ENCODE results near the gene RASA3.

RASA3 gene

DNA sequence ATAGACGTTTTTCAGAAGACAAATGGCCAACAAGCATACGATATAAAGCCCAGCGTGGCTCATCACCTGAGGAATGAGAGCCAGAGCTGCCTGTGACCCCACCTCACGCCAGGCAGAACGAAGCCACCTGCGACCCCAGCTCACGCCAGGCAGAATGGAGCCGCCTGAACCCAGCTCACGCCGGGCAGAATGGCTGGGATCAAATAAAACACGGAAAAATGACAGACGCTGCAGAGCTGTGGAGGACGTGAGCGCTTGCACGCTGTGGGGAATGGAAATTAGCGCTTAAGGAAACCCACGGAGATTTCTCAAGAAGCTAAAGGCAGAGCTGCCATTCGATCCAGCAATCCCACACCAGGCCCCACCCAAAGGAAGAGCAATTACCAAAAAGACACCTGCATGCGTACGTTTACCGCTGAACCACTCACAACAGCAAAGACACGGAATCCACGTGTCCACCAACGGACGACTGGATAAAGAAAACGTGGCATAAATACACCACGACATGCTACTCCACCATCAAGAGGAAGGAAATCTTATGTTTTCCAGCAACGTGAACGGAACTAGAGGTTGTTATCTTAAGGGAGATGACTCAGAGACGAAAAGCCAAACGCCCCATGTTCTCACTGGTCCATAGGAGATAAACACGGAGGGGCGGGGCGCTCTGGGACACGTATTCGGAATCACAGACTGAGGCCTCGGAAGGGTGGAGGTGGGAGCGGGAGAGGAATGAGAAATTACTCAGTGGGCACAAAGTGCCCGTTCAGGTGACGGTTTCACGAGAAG lies 127.8 kb downstream of the RASA3 start:
- TF ChIP-seq CTCF (IDR thresholded peaks at IDR 0.05; ENCODE audit: low read depth, low read length, missing control alignments) = no peak
- no peak overlapping the region for H3K4me3 ChIP-seq (ENCODE audit: low read depth, low read length)
- no peak for DNase-seq (ENCODE audit: low read depth)

GRCh38 chr13:114002771-114003321 lies 129.6 kb downstream of the RASA3 start:
- DNase-seq (ENCODE audit: low read depth) = no peak
- H3K4me3 ChIP-seq (ENCODE audit: low read depth, low read length) = no peak overlapping the region
- no peak for TF ChIP-seq CTCF (IDR thresholded peaks at IDR 0.05; ENCODE audit: low read depth, low read length, missing control alignments)

DNA sequence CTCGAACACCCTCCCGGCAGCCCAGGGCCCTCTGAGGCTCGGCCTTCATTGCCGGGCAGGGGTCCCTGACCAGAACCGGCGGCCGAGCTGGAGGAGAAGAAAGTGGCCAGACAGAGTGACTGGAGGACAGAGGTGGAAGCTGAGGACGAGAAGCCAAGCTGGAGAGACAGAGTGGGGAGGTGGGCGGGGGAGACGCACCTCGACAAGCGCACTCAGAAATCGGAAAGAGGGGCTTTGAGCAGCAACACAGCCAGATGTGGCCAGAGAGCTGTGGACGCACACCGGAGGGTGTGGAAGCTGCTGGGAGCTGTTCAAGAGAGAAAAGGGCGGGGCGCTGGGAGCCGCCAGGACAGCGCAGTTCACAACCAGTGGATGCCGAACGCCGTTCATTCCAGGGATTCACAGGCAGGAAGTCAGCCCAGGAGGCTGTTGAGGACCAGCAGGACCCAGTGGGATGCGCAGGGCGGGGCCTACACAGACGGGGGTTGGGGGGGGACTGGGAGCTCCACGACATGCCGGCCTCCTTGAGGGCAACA lies 130.3 kb downstream of the RASA3 start:
- TF ChIP-seq CTCF (IDR thresholded peaks at IDR 0.05; ENCODE audit: low read depth, low read length, missing control alignments) = no peak
- H3K4me3 ChIP-seq (ENCODE audit: low read depth, low read length) = no peak overlapping the region
- no peak for DNase-seq (ENCODE audit: low read depth)

- DNase-seq (ENCODE audit: low read depth) = no peak
- H3K4me3 ChIP-seq (ENCODE audit: low read depth, low read length) = no peak overlapping the region
- no peak for TF ChIP-seq CTCF (IDR thresholded peaks at IDR 0.05; ENCODE audit: low read depth, low read length, missing control alignments)
These were observed 131.0 kb downstream of the RASA3 start for GRCh38 chr13:114001331-114002008.

DNA sequence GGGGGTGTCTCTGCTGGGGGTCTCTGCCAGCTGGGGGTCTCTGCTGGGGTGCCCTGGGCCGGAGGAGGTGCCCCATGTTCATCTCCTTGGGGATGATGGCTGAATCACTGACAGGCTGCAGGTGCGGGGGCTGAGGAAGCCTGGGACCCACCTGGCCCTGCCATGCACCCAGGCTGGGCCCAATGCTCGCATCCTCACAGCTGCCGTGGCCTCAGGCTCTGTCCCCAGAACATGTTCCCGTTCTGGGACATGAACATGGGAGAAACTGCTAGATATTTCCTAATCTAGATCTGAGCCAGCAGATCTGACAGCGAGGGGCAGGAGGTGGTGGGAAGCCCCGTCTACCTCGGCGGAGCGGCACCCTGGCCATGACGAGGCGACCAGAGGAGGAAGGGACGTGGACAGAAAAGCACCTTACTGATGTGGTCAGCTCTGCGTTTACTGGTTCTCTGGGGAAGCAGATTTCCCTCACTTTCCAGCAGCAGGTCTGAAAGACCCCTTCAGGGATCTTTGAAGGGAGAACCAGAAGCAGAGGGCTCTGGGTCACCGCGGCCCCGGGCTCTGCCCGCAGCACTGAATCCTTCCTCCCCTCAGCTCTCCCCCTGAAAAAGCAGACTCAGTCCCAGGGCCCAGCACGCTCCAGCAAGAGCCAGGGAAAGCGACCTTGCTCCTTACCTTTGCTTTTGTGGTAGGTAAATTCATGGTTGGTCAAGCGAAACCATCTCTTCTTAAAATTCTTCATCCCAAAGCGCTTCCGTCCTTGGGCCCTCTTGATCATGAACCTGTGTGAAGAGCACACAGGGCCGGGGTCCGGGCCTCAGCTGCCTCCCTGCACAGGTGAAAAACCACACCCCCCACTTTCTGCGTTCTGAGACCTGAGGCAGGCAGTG lies 132.0 kb downstream of the RASA3 start:
- DNase-seq (ENCODE audit: low read depth) = no peak
- TF ChIP-seq CTCF (IDR thresholded peaks at IDR 0.05; ENCODE audit: low read depth, low read length, missing control alignments) = no peak
- no peak overlapping the region for H3K4me3 ChIP-seq (ENCODE audit: low read depth, low read length)

- no peak overlapping the region for H3K4me3 ChIP-seq (ENCODE audit: low read depth, low read length)
- no peak for DNase-seq (ENCODE audit: low read depth)
- no peak for TF ChIP-seq CTCF (IDR thresholded peaks at IDR 0.05; ENCODE audit: low read depth, low read length, missing control alignments)
These were observed 132.9 kb downstream of the RASA3 start for GRCh38 chr13:113999618-113999910.
